Measurements from ENCODE around the gene MORC2.

The MORC2 gene

DNA sequence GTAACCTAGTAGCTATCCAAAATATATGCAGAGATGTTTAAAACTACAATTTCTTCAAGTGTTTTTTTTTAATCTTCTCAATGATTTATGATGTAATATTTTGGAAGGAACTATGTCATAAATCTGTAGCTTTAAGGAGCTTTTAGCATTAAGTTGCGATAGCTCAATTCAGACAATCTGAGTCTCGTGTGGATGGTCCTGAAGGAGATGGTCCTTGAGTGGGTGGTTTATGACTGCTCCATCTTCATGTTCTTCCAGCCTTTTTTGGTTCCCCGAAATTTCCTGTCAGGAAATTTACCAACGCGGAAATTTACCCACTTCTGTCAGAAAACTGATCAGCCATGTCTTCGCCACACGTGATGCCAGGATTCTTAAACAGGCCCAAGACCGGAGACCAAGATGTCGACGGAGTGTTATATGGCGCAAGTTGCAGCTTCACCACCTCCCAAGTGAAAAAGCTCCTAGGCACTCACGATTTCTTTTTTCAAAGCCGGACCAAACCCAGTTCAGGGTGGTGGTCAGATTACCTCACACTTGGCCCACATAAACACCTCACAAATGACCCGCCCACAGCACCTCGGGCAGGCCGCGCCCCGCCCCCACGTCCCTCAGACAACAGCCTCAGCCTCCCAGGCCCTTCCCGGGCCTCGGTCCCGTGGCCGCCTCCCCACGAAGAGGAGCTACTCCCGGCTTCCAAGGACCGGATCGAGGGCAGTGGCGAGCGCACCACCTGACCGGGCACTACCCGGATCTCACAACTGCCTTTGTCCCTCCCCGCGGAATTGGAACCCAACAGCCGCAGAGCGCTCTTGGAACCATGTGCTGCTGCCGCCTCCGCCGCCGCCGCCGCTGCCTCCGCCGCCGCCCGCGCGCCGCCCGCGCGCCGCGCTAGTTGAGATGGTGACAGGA is at the start of gene MORC2:
TSS of gene MORC2 (minus strand) at position 760 of the 909 bp plus-strand sequence. CDS start 885 bp downstream, outside the sequence.
- no peak for DNase-seq (ENCODE audit: low read depth)

DNA sequence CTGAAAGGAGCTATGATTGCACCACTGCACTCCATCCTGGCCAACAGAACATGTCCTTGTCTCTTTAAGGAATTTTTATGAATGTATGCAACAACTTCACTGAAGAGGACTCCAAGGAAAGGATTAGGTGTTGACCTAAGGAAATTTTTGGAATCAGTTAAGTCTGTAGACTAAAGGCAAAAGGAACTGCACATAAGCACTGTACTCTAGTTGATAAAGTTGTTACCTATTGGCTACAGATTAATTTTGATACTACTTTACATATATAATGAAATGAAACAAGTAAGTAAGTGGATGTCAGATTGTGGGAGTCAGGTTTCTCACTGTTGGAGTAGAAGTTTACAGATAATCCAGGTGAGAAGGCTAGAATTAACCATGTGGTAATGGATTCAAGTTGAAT is 37.0 kb upstream of the MORC2 start:
- DNase-seq (ENCODE audit: low read depth), result no peak

DNA sequence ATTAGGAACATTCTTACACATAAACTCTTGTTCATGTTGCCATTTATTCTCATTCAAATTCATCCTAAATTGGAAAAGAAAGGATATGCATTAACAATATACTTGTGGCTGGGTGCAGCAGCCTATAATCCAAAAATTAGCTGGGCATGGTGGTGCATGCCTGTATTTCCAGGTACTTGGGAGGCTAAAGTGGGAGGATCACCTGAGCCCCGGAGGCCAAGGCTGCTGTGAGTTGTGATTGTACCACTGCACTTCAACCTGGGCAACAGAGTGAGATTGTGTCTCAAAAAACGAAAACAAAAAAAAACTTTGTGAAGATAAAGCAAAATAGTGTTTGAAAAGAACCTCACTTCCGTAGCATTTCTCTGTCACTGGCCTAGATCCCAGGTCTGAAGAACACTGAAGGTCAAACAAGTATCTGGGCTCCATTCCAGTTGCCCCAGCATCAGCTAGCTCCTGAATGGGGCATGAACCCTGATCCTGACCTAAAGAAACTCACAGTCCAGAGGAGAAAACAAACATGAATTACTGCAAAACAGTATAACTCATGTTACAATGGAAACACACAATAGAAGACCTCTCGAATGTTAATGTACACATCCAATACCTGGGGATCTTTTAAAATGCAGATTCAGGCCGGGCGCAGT is 32.7 kb upstream of the MORC2 start:
- DNase-seq (ENCODE audit: low read depth), result no peak

DNA sequence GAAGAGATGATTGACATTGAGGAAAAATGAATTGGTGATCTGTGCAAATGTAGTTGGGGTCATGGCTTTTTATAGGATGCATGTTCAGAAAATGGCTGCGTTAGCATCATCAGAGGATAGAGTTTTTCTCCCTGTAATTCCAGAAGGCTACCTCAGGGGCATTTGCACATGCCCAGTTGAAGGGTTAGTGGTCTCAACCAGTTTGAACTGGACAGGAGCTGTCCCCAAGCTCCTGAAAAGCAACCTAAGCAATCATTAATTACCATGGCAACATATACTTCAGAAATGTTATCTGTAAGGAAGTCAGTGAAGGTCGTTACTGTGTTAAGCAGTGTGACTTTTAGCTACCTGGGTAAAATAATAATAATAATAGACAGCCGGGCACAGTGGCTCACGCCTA is 29.8 kb upstream of the MORC2 start:
- DNase-seq (ENCODE audit: low read depth), result no peak

DNA sequence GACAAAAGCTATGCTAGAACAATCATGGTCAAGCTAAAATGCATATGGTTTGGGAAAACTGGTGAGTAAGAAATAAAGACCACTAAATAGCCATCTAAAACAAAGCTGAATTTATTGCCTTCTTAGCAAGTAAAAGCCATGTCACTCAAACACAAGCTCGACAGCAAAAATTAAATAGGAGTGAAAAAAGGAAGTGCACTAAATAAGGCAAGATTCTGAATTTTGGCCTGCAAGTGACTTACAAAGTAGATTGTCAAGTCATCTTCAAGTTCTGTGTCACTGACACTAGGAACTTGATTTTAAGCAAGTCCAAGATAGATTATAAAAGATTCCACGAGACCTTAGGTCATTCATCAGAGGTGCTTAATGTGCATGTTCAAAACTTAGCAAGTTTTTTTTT is 27.9 kb upstream of the MORC2 start:
- no peak for DNase-seq (ENCODE audit: low read depth)

DNA sequence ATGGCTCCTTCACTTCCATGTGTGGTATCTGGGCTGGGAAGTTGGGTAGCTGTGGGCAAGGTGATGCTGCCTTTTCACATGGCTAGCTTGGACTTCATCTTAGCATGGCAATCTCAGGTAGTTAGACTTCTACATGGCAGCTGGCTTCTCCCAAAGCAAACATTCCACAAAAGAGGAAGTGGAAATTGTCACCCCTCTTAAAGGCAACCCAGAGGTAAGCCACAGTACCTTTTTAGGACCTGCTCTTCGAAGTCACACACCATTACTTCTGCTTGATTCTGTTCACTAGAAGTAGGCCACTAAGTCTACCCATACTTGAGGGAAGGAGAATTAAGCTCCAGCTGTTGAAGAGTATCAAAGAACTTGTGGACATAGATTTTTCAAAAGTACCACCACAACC is 26.4 kb upstream of the MORC2 start:
- DNase-seq (ENCODE audit: low read depth), result no peak

DNA sequence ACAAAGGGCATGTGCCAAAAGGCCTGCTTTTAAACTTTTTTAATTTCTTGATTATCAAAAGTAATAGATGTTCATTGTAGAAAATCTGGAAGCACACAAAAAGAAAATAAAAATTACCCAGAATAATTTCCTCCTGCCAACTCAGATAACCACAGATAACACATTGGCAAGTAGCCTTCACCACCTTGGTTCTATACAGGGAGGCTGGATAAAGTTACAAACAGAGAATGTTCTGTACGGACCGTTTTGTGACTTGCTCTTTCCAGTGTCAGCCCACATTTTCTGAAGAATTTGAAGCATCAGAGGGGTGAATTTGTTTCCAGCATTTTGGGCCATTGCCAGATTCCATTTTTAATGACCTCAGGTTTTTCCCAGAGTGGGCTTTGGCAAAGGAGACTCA is 24.0 kb upstream of the MORC2 start:
- no peak for DNase-seq (ENCODE audit: low read depth)

DNA sequence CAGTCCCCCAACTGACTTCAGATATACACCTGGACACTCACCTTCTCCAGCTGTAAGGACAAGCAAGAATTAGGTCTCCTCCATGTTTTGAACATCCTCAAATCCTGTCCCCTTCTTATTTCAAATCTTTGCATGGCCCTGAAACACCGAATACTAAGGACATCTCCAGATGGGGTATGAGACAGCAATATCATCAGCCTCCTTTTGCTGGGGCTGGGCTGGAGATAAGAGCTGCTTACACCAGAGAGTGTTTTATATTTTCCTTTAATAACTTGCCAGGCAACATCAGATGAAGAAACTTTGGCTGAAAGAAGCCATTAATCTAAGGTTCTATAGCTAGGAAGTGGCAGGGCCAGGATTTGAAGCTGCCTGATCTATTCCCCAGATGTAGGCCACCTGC is 22.1 kb upstream of the MORC2 start:
- no peak for DNase-seq (ENCODE audit: low read depth)

DNA sequence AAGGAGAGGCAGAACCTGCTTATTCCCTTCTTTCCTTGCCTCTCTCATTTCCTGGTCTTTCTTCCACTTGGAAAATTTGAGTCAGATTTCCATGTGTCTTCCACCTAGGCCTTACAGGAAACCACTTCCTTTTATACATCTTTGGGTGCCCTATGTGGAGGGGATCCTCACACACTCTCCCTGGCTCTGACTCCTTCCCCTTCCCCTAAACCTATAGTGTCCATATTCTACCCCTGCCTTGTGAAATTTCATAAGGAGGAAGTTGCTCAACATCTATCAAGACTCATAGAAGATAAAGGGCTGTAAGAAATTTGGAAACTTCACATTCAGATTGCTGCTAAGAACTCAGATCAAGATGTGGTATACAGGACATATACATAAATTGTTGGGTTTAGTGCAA is 20.9 kb upstream of the MORC2 start:
- no peak for DNase-seq (ENCODE audit: low read depth)

DNA sequence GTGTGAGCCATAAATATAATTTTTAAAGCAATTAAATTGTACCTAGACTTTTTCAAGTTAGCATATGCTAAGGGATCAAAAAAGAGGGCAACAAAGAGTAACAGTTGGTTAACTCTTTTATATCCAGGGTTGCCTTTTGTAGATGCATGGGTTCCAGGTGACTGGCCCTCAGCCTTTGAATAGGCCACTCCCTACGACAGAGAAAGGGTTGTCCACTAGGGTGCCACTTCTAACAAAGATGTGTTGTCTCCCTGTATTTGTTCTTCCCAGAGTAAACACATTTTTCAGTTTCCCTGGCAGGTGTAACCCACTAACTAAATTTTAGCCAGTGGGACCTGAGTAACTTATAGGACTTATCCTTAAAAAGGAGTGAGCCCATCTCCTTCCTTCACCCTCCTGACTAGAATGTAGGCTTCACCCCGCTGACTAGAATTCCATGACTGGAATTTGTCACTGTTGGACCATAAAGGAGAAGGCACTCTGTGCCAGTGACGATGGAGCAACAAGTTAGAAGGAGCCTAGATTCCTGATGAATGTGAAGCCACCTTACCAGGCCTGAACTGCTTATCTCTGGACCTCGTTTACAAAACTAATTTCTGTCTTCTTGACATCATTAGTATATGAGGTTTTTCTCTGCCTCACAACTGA is 17.1 kb upstream of the MORC2 start:
- DNase-seq (ENCODE audit: low read depth), result no peak

DNA sequence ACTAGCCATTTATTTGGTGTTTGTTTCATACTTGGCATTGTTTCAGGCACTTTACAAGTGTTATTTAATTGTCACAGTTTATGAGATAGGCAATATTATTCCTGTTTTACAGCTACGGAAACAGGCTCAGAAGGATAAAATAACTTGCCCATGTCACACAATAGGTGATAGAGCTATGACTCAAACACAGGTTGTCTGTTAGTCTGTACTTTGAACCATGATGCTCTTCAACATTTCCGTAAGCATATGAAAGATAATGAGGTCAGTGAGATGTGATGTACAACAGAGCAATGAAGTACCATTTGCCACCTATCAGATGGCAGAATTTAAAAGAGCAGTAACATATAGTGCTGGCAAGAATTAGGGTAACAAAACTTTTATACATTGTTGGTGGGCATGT is 15.7 kb upstream of the MORC2 start:
- DNase-seq (ENCODE audit: low read depth), result no peak

DNA sequence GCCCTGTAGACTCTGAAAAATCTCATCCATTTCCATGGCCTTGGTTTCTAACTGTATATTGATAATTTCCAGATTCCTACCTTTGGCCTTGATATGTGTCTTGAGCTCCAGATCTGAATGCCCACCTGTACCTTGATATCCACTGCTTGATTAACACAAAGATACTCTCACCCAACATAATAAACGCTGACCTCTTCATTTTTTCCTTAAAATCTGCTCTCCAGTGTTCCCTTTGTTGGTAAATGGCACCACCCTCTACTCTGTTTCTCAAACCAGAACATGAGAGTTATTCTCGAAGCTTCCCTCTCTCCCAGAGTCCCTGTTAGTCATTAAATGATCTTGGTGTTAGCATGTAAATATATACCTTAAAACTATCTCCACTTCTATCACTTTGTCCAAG is 13.9 kb upstream of the MORC2 start:
- DNase-seq (ENCODE audit: low read depth), result no peak

DNA sequence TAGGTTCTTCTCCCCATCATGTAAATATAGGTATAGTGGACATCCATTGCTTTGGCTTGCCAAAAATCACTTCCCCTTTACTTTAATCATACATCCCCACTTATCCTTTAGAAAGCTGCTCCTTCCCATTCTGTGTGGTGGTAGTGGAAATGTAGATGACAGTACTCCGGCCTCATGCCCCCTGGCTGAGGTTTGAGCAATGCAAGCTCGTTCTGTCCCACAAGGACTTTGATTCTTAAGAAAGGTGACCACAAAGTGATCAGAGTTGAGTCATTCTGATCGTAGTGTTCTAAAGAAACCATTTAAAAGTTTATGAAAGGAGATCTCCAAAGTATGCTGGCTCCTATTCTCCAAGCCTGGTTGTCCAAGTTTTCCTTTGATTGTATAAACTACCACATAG is 11.4 kb upstream of the MORC2 start:
- DNase-seq (ENCODE audit: low read depth), result no peak

DNA sequence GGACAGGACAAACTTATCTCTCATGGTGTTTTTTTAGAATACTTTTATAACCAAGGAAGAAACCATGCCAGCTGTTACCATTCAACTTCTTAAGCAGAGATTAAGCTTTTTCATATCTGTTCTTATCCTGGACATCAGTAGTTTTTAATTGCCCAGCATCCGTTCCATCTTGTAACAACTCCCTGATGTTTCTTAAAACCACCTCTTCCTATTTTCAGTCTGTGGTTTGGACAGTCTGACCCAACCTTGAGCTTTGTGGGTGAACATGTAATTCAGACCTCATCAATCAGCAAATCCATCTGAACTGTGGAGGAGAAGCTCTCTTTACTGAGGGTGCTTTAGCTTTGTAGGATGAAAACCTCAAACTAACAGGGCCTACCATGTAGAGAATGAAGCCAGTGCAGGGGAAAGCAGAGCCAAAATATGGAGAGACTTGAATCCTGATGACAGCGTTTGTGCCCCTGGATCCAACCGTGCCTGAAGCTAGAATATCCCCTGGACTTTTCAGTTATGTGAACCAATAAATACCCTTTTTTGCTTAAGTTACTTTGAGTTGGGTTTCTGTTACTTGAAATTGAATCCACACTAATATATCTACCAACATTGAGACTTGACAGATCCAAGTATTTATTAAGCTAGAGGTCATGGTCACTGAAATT is 9.9 kb upstream of the MORC2 start:
- no peak for DNase-seq (ENCODE audit: low read depth)

DNA sequence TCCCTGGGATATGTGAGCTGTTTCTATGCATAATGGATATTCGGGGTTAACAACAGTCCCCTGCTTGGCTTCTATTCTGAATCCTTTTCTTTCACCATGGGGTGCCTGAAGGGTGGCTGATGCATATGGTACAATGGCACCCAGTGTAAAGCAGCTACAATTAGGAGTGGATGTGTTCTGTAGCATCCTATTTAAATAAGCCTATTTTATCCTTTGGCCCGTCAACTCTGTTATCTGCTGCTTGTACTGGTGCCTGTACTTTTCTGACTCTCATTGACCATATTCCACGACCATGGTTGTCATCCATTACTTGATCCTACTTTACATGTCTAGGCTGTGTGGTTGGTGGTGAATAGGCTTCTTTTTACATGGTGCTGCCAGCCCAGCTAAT is 1.8 kb upstream of the MORC2 start:
- DNase-seq (ENCODE audit: low read depth), result no peak

DNA sequence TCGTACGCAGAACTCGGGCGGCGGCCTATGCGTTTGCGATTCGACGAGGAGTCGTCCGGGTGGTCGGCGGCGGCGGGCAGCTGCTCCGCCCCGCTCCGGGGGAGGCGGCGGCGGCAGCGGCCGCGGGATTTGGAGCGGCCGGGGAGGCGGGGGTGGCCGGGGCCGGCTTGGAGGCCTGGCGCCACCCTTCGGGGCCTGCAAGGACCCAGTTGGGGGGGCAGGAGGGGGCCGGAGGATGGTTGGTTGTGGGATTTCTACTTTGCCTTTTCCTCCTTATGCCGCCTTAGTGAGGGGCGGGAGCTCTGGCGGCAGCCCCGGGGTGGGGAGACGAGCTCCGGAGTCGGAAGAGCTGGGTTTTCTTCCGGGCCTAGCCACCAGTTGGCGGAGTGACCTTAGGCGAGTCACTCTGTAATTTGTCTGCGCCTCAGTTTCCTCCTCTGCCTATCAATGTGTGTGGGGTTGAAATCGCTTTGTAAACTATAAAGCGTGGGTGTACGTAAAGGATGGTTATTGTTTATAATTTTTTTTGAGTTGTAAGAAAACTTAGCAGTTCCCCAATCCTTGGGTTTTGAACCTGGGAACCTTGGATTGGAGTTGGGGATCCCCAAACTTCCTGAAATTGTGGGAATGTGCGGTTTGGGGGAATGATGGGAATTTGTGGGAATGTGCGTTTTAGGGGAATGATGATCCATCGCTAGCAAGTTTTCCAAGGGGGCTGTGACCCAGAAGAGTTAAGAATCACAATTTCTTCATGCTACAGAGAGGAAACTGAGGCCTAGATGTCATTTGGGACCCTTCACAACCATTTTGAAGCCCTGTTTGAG is 1.2 kb upstream of the MORC2 start:
- DNase-seq (ENCODE audit: low read depth), result no peak

DNA sequence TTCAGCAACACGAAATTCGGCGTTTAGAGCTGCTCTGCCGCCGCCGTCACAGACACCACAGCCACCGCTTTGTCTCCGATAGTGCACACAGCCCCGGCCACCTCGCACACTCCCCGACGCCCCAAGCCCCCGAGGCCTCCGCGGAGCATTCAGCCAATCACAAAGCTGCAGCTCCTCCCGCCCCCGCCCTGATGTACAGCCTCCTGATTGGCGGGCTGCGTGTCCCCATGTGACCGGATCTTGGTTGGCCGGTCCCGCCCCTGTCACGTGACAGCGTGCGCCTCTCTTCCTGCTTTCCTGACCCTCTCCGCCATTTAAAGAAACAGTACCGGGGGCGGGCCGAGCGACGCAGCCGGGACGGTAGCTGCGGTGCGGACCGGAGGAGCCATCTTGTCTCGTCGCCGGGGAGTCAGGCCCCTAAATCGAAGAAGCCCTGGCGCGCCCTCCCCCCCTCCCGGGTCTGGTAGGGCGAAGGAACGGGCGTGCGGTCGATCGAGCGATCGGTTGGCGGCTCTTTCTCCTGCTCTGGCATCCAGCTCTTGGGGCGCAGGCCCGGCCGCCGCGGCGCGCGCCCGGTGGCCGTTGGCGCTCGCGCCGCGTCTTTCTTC is 454 bp upstream of the MORC2 start, which contains the start of gene TUG1:
TSS of gene TUG1 (plus strand) at position 342 of the 608 bp plus-strand sequence.
- DNase-seq (ENCODE audit: low read depth), result peak; percentile 88

DNA sequence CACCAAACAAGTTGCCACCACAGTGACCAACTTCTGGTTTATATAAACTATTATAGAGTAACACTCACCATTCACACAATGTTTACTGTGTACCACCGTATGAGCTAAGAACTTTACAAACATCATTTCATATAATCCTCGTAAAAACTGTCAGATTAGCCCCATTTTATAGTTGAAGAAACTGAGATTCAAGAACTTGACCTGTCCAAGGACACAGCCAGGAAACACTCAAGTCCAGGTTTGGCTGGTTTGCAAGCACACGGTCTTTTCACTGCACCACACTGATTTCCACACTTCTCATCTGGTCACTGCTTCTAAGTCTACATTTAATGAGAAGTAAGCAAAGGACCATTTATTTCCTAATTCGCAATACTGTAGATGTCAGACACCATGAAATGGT is 3.7 kb downstream of the MORC2 start:
- no peak for DNase-seq (ENCODE audit: low read depth)

DNA sequence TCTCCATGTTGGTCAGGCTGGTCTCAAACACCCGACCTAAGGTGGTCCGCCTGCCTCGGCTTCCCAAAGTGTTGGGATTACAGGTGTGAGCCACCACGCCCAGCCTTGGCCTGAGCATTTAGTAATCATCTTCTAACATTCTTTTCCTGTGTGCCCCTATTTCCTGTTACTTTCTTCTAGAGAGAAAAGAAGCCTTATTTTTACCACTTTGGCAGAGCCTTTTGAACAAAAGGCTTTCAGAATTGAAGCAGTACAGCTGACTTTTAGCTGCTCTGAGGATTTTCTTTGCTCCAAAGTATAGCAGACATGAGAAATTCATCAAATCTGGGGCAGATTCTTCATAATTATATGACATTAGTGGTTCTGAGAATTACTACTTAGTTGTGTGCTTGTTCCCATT is 13.4 kb downstream of the MORC2 start:
- no peak for DNase-seq (ENCODE audit: low read depth)

DNA sequence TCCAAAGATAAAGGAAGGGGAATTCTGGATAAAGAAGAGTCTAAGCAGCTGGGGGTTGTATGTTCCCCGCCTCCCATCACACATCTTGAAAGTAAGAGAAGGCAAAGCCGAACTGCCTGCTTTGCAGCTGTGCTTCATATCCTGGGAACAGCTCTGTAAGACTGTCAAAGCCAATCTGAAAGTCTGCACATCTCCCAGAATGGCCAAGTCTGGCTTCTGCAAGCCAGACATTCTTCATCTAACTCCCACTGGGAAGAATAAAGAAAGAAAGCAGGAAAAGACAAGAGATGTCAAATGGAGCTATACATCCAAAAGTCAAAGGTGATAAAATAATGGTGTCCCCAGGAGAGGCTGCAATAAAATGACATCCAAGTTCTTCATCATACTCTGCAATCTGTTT is 15.4 kb downstream of the MORC2 start:
- no peak for DNase-seq (ENCODE audit: low read depth)
